Measurements from ENCODE around the gene ASL.
"Not testable (repeated sequence)": the region's sequence is repeated elsewhere in the genome, so short reads cannot be mapped to it uniquely, and the experiment has no call there.

ASL gene

GRCh38 chr7:66123175-66123528 lies 47.5 kb downstream of the ASL start:
- DNase-seq = no peak

- not testable (repeated sequence) for DNase-seq
These were observed 48.9 kb downstream of the ASL start for GRCh38 chr7:66124569-66124861.

- DNase-seq = no peak
These were observed 49.6 kb downstream of the ASL start for GRCh38 chr7:66125052-66125694.

- not testable (repeated sequence) for DNase-seq
These were observed 50.2 kb downstream of the ASL start for GRCh38 chr7:66125781-66126352.

GRCh38 chr7:66127172-66127571 lies 51.6 kb downstream of the ASL start:
- not testable (repeated sequence) for DNase-seq

GRCh38 chr7:66138994-66139752 lies 63.6 kb downstream of the ASL start:
- no peak for DNase-seq

- DNase-seq = no peak
These were observed 65.3 kb downstream of the ASL start for GRCh38 chr7:66140924-66141323.

- no peak for DNase-seq
These were observed 66.7 kb downstream of the ASL start for GRCh38 chr7:66142334-66142733.

- DNase-seq = no peak
These were observed 67.4 kb downstream of the ASL start for GRCh38 chr7:66142996-66143395.
